Stimulated activated CD4-positive, alpha-beta T cell treated with anti-CD3 and anti-CD28 coated beads, TNF-alpha, amount 100 ng/mL, for 48 hours (primary cell): ENCODE data around the gene SLC29A3.
"Not testable (repeated sequence)": the region's sequence is repeated elsewhere in the genome, so short reads cannot be mapped to it uniquely, and the experiment has no call there.

Source experiments
- DNase-seq, 3 donors: peaks; one replicate each; pipeline ENCODE4 v3.0.0-alpha.2; 2020; ENCODE audit warnings: low read depth in 3 of 3

Gene SLC29A3

GRCh38 chr10:71345694-71346093 is 26.6 kb downstream of the SLC29A3 start:
- DNase-seq = no peak

- DNase-seq = no peak
Measured at GRCh38 chr10:71346731-71347130, 27.7 kb downstream of the SLC29A3 start.

- DNase-seq = no peak
Measured at GRCh38 chr10:71347587-71348395, 28.7 kb downstream of the SLC29A3 start.

- DNase-seq = no peak
Measured at GRCh38 chr10:71348850-71349249, 29.8 kb downstream of the SLC29A3 start.

- DNase-seq = no peak
Measured at GRCh38 chr10:71349406-71349805, 30.3 kb downstream of the SLC29A3 start.

- DNase-seq = no peak
Measured at GRCh38 chr10:71351087-71351486, 32.0 kb downstream of the SLC29A3 start.

GRCh38 chr10:71351628-71352319 is 32.7 kb downstream of the SLC29A3 start:
- DNase-seq = no peak

- DNase-seq = no peak
Measured at GRCh38 chr10:71353639-71354038, 34.6 kb downstream of the SLC29A3 start.

- no peak for DNase-seq
Measured at GRCh38 chr10:71354776-71355175, 35.7 kb downstream of the SLC29A3 start.

- no peak for DNase-seq
Measured at GRCh38 chr10:71355886-71356285, 36.8 kb downstream of the SLC29A3 start.

GRCh38 chr10:71357792-71358265 is 38.8 kb downstream of the SLC29A3 start:
- DNase-seq = no peak

GRCh38 chr10:71358277-71358676 is 39.2 kb downstream of the SLC29A3 start:
- no peak for DNase-seq

- DNase-seq = not testable (repeated sequence)
Measured at GRCh38 chr10:71358906-71359305, 39.8 kb downstream of the SLC29A3 start.

- no peak for DNase-seq
Measured at GRCh38 chr10:71359364-71360046, 40.4 kb downstream of the SLC29A3 start.

- no peak for DNase-seq
Measured at GRCh38 chr10:71360735-71361134, 41.7 kb downstream of the SLC29A3 start.

GRCh38 chr10:71361581-71361980 is 42.5 kb downstream of the SLC29A3 start:
- no peak for DNase-seq

GRCh38 chr10:71362141-71362540 is 43.1 kb downstream of the SLC29A3 start:
- DNase-seq = no peak

GRCh38 chr10:71363936-71364335 is 44.9 kb downstream of the SLC29A3 start:
- DNase-seq = no peak

GRCh38 chr10:71365366-71365765 is 46.3 kb downstream of the SLC29A3 start:
- DNase-seq = no peak

- no peak for DNase-seq
Measured at GRCh38 chr10:71366690-71367089, 47.6 kb downstream of the SLC29A3 start.

- no peak for DNase-seq
Measured at GRCh38 chr10:71367271-71367670, 48.2 kb downstream of the SLC29A3 start.

- DNase-seq = no peak
Measured at GRCh38 chr10:71368176-71368575, 49.1 kb downstream of the SLC29A3 start.
